Karpas-422 (cell line): ENCODE data around the gene ENOX1. TPM values are rescaled to one million over a fixed set of nuclear protein-coding genes. Genes with fewer than 3 reads are reported as not detected.

Experiments
- DNase-seq: peaks from one replicate; pipeline ENCODE4 v3.0.0-alpha.2; 2015
- H2AFZ ChIP-seq: fragments of 200-600 bp; sonication (generic); 2 replicates; pipeline ENCODE4 v1.6.1; 2014; ENCODE audit warnings: antibody characterized with exemption, low read length, mixed read lengths
- H3K27ac ChIP-seq: fragments of 200-600 bp; sonication (generic); 2 replicates; pipeline ENCODE4 v1.5.1; 2014; ENCODE audit warnings: mild to moderate bottlenecking, low read length, moderate library complexity
- H3K27me3 ChIP-seq: fragments of 200-600 bp; sonication (generic); 2 replicates; pipeline ENCODE4 v1.6.1; 2014; ENCODE audit warnings: low read length, mixed read lengths
- H3K36me3 ChIP-seq: fragments of 200-600 bp; sonication (generic); 2 replicates; pipeline ENCODE4 v1.6.1; 2014; ENCODE audit warnings: low read length, mixed read lengths; ENCODE audit not compliant: insufficient read depth
- H3K4me1 ChIP-seq: fragments of 200-600 bp; sonication (generic); 2 replicates; pipeline ENCODE4 v1.6.1; 2014; ENCODE audit warnings: mild to moderate bottlenecking, low read length, mixed read lengths
- H3K4me2 ChIP-seq: fragments of 200-600 bp; sonication (generic); 2 replicates; pipeline ENCODE4 v1.6.1; 2014; ENCODE audit warnings: low read length, low read depth, mild to moderate bottlenecking; ENCODE audit not compliant: poor library complexity, severe bottlenecking
- H3K4me3 ChIP-seq: fragments of 200-600 bp; sonication (generic); 2 replicates; pipeline ENCODE4 v1.5.1; 2014; ENCODE audit warnings: mild to moderate bottlenecking, antibody characterized with exemption, low read length, mixed read lengths
- H3K79me2 ChIP-seq: fragments of 200-600 bp; sonication (generic); 2 replicates; pipeline ENCODE4 v1.6.1; 2014; ENCODE audit warnings: mild to moderate bottlenecking, low read length, mixed read lengths
- H3K9ac ChIP-seq: fragments of 200-600 bp; sonication (generic); 2 replicates; pipeline ENCODE4 v1.6.0; 2014; ENCODE audit warnings: low read length
- H3K9me2 ChIP-seq: fragments of 200-600 bp; sonication (generic), shearing (Covaris generic); replicated peaks from 2 replicates; pipeline ENCODE4 v1.6.0; 2014; ENCODE audit warnings: mild to moderate bottlenecking, low read length, moderate library complexity; ENCODE audit not compliant: insufficient read depth
- H3K9me3 ChIP-seq: fragments of 300-700, 200-600 bp; sonication (generic); 2 replicates; pipeline ENCODE4 v1.6.1; 2014; ENCODE audit warnings: low read length, mixed read lengths
- H4K20me1 ChIP-seq: fragments of 200-600 bp; sonication (generic); 2 replicates; pipeline ENCODE4 v1.6.1; 2014; ENCODE audit warnings: mild to moderate bottlenecking, antibody characterized with exemption, low read length, low read depth; ENCODE audit not compliant: insufficient read depth
- total RNA-seq: library from RNA; depleted of rRNA; stranded (reverse); fragments of >200 nt; shearing (Covaris generic); gene quantifications from 2 replicates; pipeline ENCODE4 v1.2.3, GENCODE V29; 2014; ENCODE audit warnings: low replicate concordance

ENOX1 gene
- total RNA-seq, 1 experiment from 2014 or later = not detected

- H3K36me3 ChIP-seq = no peaks in the 10 kb centered on the region
- no peak overlapping the region for H3K4me3 ChIP-seq
- H3K27me3 ChIP-seq = no peaks in the 10 kb centered on the region
- H4K20me1 ChIP-seq = no peaks in the 10 kb centered on the region
- H3K27ac ChIP-seq = no peak overlapping the region
- no peaks in the 10 kb centered on the region for H3K79me2 ChIP-seq
- peak; percentile 45 for DNase-seq
- no peaks in the 10 kb centered on the region for H3K9me3 ChIP-seq
- no peaks in the 10 kb centered on the region for H3K9me2 ChIP-seq
- peaks cover 16% of the 10 kb centered on the region for H3K4me1 ChIP-seq
- no peak overlapping the region for H2AFZ ChIP-seq
- no peak overlapping the region for H3K4me2 ChIP-seq
- no peak overlapping the region for H3K9ac ChIP-seq
Measured at GRCh38 chr13:43304945-43305344, 481.8 kb downstream of the ENOX1 start.

DNA sequence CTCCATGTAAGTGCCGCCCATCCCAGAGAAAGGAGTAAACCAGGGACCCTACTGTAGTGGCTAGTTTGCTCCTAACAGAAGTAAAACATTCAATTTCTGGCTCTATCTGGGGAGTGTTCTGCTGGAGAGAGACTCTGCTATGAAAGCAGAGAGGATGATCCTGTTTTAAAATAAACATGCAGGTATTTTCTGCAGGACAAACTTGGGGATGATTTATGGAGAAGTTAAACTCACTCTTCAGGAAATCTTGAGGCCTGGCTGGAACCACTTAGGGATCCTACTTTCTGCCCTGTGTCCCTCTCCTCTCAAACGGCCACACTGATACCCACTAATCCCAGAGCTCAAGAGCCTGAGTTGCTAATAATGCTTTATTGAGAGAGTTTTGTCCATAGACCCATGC is 482.3 kb downstream of the ENOX1 start:
- Histone ChIP-seq H3K9ac (no peak overlapping the region), H3K79me2 (no peaks in the 10 kb centered on the region), H3K9me3 (no peaks in the 10 kb centered on the region), H3K36me3 (no peaks in the 10 kb centered on the region), H4K20me1 (no peaks in the 10 kb centered on the region), H2AFZ (no peak overlapping the region), H3K4me3 (no peak overlapping the region), H3K27ac (no peak overlapping the region), H3K27me3 (no peaks in the 10 kb centered on the region), H3K4me2 (no peak overlapping the region), H3K4me1 (peaks cover 16% of the 10 kb centered on the region), H3K9me2 (no peaks in the 10 kb centered on the region)
- DNase-seq = no peak

- Histone ChIP-seq H3K4me3 (no peak overlapping the region), H3K27ac (no peak overlapping the region), H3K9ac (no peak overlapping the region), H3K9me2 (no peaks in the 10 kb centered on the region), H3K36me3 (no peaks in the 10 kb centered on the region), H3K9me3 (no peaks in the 10 kb centered on the region), H3K4me1 (peaks cover 13% of the 10 kb centered on the region), H2AFZ (peak overlapping the region; percentile 69; the same call in 1 of the 2 replicates), H4K20me1 (no peaks in the 10 kb centered on the region), H3K4me2 (no peak overlapping the region), H3K79me2 (no peaks in the 10 kb centered on the region), H3K27me3 (no peaks in the 10 kb centered on the region)
- peak; percentile 68 for DNase-seq
Measured at GRCh38 chr13:43303033-43303729, 483.6 kb downstream of the ENOX1 start.

DNA sequence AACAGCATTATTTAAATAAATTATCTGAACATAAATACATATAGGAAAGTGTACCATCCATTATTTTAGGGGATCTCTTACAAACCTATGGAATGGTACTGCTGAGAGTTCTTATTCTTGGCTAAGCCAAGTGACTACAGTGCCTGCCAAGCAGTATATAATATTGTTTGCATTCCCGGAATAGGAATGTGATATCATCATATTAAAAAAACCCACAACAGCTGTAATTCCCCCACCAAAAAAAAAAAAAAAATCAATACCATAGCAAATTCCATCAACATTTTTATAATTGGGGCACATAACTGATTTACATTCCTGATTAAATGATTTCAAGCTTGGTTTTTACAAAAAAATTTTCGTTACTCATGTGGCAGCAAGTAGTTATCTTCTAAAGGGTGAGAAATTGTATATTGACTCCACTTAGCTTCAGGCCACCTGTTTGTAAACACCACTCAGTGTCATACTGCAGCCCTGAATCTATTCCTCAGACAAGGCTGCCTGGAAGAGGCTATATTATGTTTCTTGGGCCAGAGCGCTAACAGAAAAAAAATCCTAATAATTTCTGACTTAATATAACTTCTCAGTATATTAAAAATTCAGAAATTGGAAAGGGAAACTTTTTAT is 485.3 kb downstream of the ENOX1 start:
- H3K9me2 ChIP-seq = no peaks in the 10 kb centered on the region
- no peaks in the 10 kb centered on the region for H4K20me1 ChIP-seq
- no peaks in the 10 kb centered on the region for H3K79me2 ChIP-seq
- H3K27ac ChIP-seq = no peak overlapping the region
- peaks cover 5% of the 10 kb centered on the region; the same call in 1 of the 2 replicates for H3K4me1 ChIP-seq
- H3K4me3 ChIP-seq = no peak overlapping the region
- H3K36me3 ChIP-seq = no peaks in the 10 kb centered on the region
- no peak overlapping the region for H2AFZ ChIP-seq
- no peaks in the 10 kb centered on the region for H3K27me3 ChIP-seq
- no peaks in the 10 kb centered on the region for H3K9me3 ChIP-seq
- H3K4me2 ChIP-seq = no peak overlapping the region
- DNase-seq = no peak
- H3K9ac ChIP-seq = no peak overlapping the region

DNA sequence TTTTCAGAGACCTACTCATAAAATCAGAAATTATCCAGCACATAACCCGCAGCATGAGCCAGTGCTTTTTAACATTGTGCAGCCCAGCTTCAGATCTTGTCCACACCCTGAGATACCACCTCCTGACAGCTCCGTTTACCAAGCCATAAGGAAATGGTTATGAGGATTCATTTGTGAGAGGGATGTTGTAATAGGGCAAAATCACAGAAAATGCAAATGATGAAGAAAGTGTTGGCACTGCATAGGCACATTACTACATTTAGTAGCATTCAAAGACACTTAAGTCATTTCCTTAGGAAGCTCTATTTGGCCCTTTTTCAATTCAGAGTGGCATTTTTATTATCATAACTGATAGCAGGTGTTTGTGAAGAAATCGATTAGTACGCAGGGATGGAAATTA is 485.9 kb downstream of the ENOX1 start:
- Histone ChIP-seq H3K4me1 (peaks cover 5% of the 10 kb centered on the region; the same call in 1 of the 2 replicates), H3K27ac (no peak overlapping the region), H3K9ac (no peak overlapping the region), H3K4me3 (no peak overlapping the region), H3K9me2 (no peaks in the 10 kb centered on the region), H4K20me1 (no peaks in the 10 kb centered on the region), H3K9me3 (no peaks in the 10 kb centered on the region), H3K4me2 (no peak overlapping the region), H3K79me2 (no peaks in the 10 kb centered on the region), H3K36me3 (no peaks in the 10 kb centered on the region), H2AFZ (no peak overlapping the region), H3K27me3 (no peaks in the 10 kb centered on the region)
- no peak for DNase-seq

GRCh38 chr13:43299374-43299773 is 487.4 kb downstream of the ENOX1 start:
- no peaks in the 10 kb centered on the region for H3K9me2 ChIP-seq
- H3K4me1 ChIP-seq = peaks cover 5% of the 10 kb centered on the region; the same call in 1 of the 2 replicates
- no peak overlapping the region for H2AFZ ChIP-seq
- H3K27ac ChIP-seq = no peak overlapping the region
- H3K36me3 ChIP-seq = no peaks in the 10 kb centered on the region
- H4K20me1 ChIP-seq = no peaks in the 10 kb centered on the region
- no peak for DNase-seq
- H3K4me2 ChIP-seq = no peak overlapping the region
- H3K9ac ChIP-seq = no peak overlapping the region
- H3K4me3 ChIP-seq = no peak overlapping the region
- H3K79me2 ChIP-seq = no peaks in the 10 kb centered on the region
- no peaks in the 10 kb centered on the region for H3K9me3 ChIP-seq
- H3K27me3 ChIP-seq = no peaks in the 10 kb centered on the region

DNA sequence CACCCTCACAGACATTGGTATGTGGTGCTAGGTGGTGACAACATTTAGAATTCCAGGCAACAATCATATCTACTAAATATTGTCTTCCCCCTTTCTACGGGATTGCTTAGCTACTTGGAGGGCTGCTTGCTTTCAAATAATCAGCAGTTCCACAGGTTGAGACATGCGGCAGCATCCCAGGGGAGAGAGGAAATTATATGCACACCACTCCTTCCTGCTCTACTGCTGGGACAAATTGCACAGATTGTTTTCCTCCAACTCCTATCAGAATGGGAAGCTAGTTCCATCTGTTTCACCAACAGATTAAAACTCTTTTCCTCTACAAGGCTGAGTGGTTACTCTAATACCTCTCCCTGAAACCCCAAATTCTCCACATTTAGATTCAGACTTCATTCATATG is 488.0 kb downstream of the ENOX1 start:
- Histone ChIP-seq H3K36me3 (no peaks in the 10 kb centered on the region), H2AFZ (no peak overlapping the region), H3K9me2 (no peaks in the 10 kb centered on the region), H3K9me3 (no peaks in the 10 kb centered on the region), H3K79me2 (no peaks in the 10 kb centered on the region), H3K4me2 (no peak overlapping the region), H3K27me3 (no peaks in the 10 kb centered on the region), H3K4me1 (peaks cover 5% of the 10 kb centered on the region; the same call in 1 of the 2 replicates), H4K20me1 (no peaks in the 10 kb centered on the region), H3K27ac (no peak overlapping the region), H3K4me3 (no peak overlapping the region), H3K9ac (no peak overlapping the region)
- no peak for DNase-seq

DNA sequence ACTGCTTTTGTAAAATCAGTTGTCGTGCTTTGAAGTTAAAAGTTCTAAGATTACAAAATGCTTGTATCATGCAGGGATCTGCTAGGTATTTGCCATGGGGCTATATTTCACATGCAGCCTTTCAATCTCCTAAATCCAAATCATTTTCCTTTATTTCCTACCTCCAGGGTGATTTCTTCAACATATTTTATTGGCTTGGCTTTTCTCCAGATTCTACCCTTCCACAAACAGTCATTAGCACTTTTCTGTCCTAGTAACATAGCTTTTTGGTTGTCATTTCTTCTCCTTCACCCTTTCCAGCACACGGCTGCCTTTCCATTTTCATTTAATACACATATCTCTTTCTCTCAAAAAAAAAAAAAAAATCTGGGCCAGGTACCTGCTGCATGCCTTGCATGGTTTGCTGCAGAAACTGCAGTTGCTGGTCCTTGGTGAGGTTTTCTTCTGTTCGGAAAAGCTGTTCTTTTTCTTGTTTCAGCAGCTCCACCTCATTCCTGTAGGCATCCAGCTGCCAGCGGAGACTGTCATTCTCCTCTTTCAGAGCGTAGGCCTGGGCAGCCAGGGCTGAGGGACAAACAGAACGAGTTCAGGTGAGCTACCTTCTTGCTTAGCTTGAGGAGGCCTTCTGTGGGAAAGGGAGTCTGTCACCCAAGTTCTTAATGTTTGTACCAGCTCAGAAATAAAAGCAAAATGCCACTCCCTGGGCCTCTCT is 488.6 kb downstream of the ENOX1 start:
- H2AFZ ChIP-seq = no peak overlapping the region
- no peak overlapping the region for H3K4me2 ChIP-seq
- no peaks in the 10 kb centered on the region for H3K79me2 ChIP-seq
- H3K36me3 ChIP-seq = no peaks in the 10 kb centered on the region
- no peaks in the 10 kb centered on the region for H3K27me3 ChIP-seq
- DNase-seq = no peak
- H3K9ac ChIP-seq = no peak overlapping the region
- H3K9me2 ChIP-seq = no peaks in the 10 kb centered on the region
- no peak overlapping the region for H3K27ac ChIP-seq
- H3K4me3 ChIP-seq = no peak overlapping the region
- no peaks in the 10 kb centered on the region for H3K9me3 ChIP-seq
- peaks cover 4% of the 10 kb centered on the region; the same call in 1 of the 2 replicates for H3K4me1 ChIP-seq
- no peaks in the 10 kb centered on the region for H4K20me1 ChIP-seq
